ENCODE results near the gene CEP104.

Gene CEP104

GRCh38 chr1:3789421-3790300 is 67.3 kb downstream of the CEP104 start:
- no peak for FAIRE-seq

GRCh38 chr1:3788756-3789420 is 68.1 kb downstream of the CEP104 start:
- FAIRE-seq = no peak
- DNase-seq (ENCODE audit: insufficient read length, low spot score) = no peak
- no peak for TF ChIP-seq CTCF (IDR thresholded peaks at IDR 0.05; ENCODE audit: insufficient read depth, missing control alignments)

More at GRCh38 chr1:3789421-3790300, 67.3 kb downstream of the CEP104 start:
- no peak for TF ChIP-seq CTCF (IDR thresholded peaks at IDR 0.05; ENCODE audit: insufficient read depth, missing control alignments)
- no peak for DNase-seq (ENCODE audit: insufficient read length, low spot score)

- FAIRE-seq (no peak), DNase-seq (ENCODE audit: insufficient read length, low spot score) (no peak)
- no peak for TF ChIP-seq CTCF (IDR thresholded peaks at IDR 0.05; ENCODE audit: insufficient read depth, missing control alignments)
Measured at GRCh38 chr1:3787745-3788605, 69.0 kb downstream of the CEP104 start.

- TF ChIP-seq CTCF (IDR thresholded peaks at IDR 0.05; ENCODE audit: insufficient read depth, missing control alignments) = no peak
- no peak for DNase-seq (ENCODE audit: insufficient read length, low spot score)
- FAIRE-seq = no peak
Measured at GRCh38 chr1:3787349-3787715, 69.7 kb downstream of the CEP104 start.

- FAIRE-seq (no peak), DNase-seq (ENCODE audit: insufficient read length, low spot score) (no peak)
- TF ChIP-seq CTCF (IDR thresholded peaks at IDR 0.05; ENCODE audit: insufficient read depth, missing control alignments) = no peak
Measured at GRCh38 chr1:3786468-3787348, 70.3 kb downstream of the CEP104 start.

GRCh38 chr1:3785456-3786157 is 71.4 kb downstream of the CEP104 start:
- FAIRE-seq (no peak), DNase-seq (ENCODE audit: insufficient read length, low spot score) (no peak)
- TF ChIP-seq CTCF (IDR thresholded peaks at IDR 0.05; ENCODE audit: insufficient read depth, missing control alignments) = peak; percentile 14

All from D721Med (cell line).